Activated naive CD4-positive, alpha-beta T cell treated with anti-CD3 and anti-CD28 coated beads, Interleukin-2, amount 10 ng/mL, durations not matched to agents 5 hours and 36 hours (primary cell): Measurements from ENCODE around the gene RTN4. TPM values are rescaled to one million over a fixed set of nuclear protein-coding genes. Genes with fewer than 3 reads are reported as not detected.

Experiments used
- total RNA-seq, 2 experiments: library from RNA; stranded (reverse); gene quantifications; one replicate each; pipeline ENCODE4 v1.2.3, GENCODE V29; 2021

RTN4 gene, protein sequence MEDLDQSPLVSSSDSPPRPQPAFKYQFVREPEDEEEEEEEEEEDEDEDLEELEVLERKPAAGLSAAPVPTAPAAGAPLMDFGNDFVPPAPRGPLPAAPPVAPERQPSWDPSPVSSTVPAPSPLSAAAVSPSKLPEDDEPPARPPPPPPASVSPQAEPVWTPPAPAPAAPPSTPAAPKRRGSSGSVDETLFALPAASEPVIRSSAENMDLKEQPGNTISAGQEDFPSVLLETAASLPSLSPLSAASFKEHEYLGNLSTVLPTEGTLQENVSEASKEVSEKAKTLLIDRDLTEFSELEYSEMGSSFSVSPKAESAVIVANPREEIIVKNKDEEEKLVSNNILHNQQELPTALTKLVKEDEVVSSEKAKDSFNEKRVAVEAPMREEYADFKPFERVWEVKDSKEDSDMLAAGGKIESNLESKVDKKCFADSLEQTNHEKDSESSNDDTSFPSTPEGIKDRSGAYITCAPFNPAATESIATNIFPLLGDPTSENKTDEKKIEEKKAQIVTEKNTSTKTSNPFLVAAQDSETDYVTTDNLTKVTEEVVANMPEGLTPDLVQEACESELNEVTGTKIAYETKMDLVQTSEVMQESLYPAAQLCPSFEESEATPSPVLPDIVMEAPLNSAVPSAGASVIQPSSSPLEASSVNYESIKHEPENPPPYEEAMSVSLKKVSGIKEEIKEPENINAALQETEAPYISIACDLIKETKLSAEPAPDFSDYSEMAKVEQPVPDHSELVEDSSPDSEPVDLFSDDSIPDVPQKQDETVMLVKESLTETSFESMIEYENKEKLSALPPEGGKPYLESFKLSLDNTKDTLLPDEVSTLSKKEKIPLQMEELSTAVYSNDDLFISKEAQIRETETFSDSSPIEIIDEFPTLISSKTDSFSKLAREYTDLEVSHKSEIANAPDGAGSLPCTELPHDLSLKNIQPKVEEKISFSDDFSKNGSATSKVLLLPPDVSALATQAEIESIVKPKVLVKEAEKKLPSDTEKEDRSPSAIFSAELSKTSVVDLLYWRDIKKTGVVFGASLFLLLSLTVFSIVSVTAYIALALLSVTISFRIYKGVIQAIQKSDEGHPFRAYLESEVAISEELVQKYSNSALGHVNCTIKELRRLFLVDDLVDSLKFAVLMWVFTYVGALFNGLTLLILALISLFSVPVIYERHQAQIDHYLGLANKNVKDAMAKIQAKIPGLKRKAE
- total RNA-seq: 10 to 100 TPM; 71.1 to 73.3 TPM

DNA sequence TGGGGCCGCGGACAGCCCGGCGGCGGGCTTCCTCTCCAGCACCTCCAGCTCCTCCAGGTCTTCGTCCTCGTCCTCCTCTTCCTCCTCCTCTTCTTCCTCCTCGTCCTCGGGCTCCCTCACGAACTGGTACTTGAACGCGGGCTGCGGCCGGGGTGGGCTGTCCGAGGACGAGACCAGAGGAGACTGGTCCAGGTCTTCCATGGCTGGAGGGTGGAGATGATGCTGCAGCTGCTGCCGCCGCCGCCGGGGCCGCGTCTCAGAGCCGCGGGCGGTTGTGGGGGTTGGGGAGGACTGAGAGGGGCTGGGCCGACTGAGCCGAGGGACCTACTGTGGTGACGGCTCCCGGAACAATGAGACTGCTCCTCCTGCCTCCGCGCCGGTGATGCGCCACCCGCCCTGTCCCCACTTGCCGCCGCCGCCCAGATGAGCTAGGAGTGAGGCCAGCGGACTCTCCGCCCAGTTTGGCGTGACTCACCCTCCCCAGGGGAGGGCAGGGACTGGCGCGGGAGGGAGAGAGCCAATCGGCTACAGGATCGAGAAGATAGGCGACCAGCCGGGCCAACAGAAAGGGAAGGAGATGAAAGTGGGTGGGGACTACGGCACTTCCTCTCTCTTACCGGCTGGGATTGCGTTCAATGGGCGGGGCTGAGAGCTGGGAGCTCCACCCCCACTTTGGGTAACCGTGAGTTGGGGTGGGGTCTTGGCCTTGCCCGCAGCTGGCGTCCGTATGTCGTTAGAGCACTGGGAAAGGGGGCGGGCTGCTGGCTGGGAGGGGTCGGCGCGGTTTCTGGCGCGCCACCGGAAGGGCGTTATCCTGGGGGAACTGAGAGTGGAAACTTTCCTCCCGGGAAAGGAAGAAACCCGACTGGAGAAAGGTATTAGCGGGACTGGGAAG, at the start of gene RTN4:
Gene RTN4 (minus strand): TSS at position 352 of the 895 bp plus-strand sequence. CDS start 151 bp downstream, at position 201.

Other genes with a start within 250 kb of the RTN4 start
- 10 to 100 TPM in 1 of 2 experiments, 1 to 10 TPM in 1; 9.9 to 11.3 TPM for gene CLHC1, start 181.8 kb upstream of the RTN4 start, total RNA-seq
- 1,000 to 10,000 TPM; 1,329 to 1,363 TPM for gene RPS27A, start 182.2 kb upstream of the RTN4 start, total RNA-seq
- 10 to 100 TPM; 24.3 to 26.9 TPM for gene MTIF2, start 218.8 kb upstream of the RTN4 start, total RNA-seq